Mucosa of descending colon (tissue), 3 donors: Measurements from ENCODE around the gene RAMP1. TPM values are rescaled to one million over a fixed set of nuclear protein-coding genes. Genes with fewer than 3 reads are reported as not detected.

Source experiments
- ATAC-seq: fragments of 200-7000 bp; cut with Tn5 transposase; one replicate; pipeline ENCODE4 v1.9.1; 2020; ENCODE audit warnings: mild to moderate bottlenecking, moderate library complexity
- DNase-seq, 3 donors: peaks; one replicate each; pipeline ENCODE4 v3.0.0-alpha.2; 2020
- H3K36me3 ChIP-seq: fragments of 200-600 bp; one replicate; pipeline ENCODE4 v1.8.0; 2021; ENCODE audit warnings: low read depth, mild to moderate bottlenecking
- H3K4me1 ChIP-seq: fragments of 200-600 bp; one replicate; pipeline ENCODE4 v1.8.0; 2021; ENCODE audit warnings: low read depth, mild to moderate bottlenecking
- H3K4me3 ChIP-seq: fragments of 200-600 bp; one replicate; pipeline ENCODE4 v1.8.0; 2021; ENCODE audit warnings: mild to moderate bottlenecking
- H3K9me3 ChIP-seq: fragments of 200-600 bp; one replicate; pipeline ENCODE4 v1.8.0; 2021; ENCODE audit warnings: mild to moderate bottlenecking
- CTCF ChIP-seq: fragments of 200-600 bp; IDR thresholded peaks from one replicate; pipeline ENCODE4 v1.8.0; 2022; ENCODE audit warnings: antibody characterized with exemption, mild to moderate bottlenecking
- intact Hi-C, 2 donors: fragments of 100-400 bp; cut with DNase I in 1 of 2; cut with micrococcal nuclease in 1 of 2; formaldehyde crosslinking; loops; one replicate each; pipeline versions ENCODE4 v1.11.0 to v1.11.1; 2022; cut with DNase I, micrococcal nuclease
- total RNA-seq, 3 donors: library from RNA; stranded (reverse); fragmentation: NEBNext Ultra II Directional in 2 of 3; extraction: Animal tissue kit (Norgen Biotek cat#: 25700) in 2 of 3; gene quantifications; one replicate each; pipeline versions ENCODE4 v1.2.1 to v1.2.4, GENCODE V29; 2021 to 2023
- donor health status: DM: no; HTN: no; CAD: no; lungs with moderate emphysema.
- donor health status: DM: no; HTN: no; CAD: no.
- donor health status: DM: no; HTN: yes; CAD: no.

The RAMP1 gene
- total RNA-seq, 3 donors from 2014 or later = 4.9 to 154 (median 10.9) TPM

DNA sequence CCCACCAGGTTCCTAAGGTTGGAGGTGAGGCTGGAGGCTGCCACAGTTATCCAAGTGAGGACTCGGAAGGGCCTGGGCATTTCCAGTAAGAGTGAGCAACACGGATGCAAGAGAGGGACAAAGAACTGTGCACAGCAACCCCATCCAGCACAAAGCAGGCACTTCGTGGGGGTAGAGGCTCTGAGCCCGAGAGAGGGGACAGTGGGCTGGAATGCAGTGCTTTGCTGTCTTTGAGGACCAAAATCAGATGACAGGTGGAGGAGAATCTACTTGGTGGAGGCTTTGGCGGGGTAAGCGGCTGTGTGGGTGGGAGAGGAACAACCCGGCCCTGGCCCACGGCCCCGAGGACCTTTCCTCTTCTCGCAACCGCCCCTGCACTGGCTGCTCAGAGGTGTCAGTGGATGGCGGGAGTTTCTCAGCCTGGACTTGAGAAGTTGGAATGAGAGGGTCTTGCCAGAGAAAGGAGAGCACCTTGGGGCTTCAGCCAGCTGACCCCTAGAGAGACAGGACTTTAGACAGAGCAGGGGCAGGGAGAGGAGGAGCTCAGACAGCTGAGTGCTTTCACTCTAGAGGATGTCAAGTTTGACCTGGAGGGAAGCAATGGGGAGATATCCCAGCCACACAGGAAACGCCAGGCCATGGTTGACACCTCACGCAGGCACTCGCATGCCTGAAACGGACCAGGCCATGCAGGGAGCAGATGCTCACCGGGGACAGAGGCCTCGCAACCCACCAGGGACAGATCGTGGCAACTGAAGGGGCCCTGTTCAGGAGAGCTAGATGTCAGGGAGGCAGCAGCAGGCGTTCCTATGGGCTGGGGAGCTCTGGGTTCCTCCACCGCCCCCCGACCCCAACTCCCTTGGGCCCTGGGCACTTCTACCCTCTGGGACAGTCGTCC lies 11.6 kb downstream of the RAMP1 start:
- intact Hi-C loops = no loop called here
- Histone ChIP-seq H3K4me3 (no peak overlapping the region), H3K36me3 (no peaks in the 10 kb centered on the region), H3K4me1 (no peaks in the 10 kb centered on the region), H3K9me3 (no peaks in the 10 kb centered on the region)
- ATAC-seq (no peak), DNase-seq (peak in 1 of 3 donors; percentile 31)
- TF ChIP-seq CTCF = no peak

GRCh38 chr2:237872178-237872887 lies 12.9 kb downstream of the RAMP1 start:
- intact Hi-C loops = no loop called here
- TF ChIP-seq CTCF = no peak
- no peaks in the 10 kb centered on the region for H3K9me3 ChIP-seq
- DNase-seq (peak in 1 of 3 donors; percentile 4), ATAC-seq (no peak)
- H3K4me3 ChIP-seq = no peak overlapping the region
- H3K4me1 ChIP-seq = no peaks in the 10 kb centered on the region
- H3K36me3 ChIP-seq = no peaks in the 10 kb centered on the region

- ATAC-seq (no peak), DNase-seq (peak in 1 of 3 donors; percentile 17)
- TF ChIP-seq CTCF = no peak
- no peak overlapping the region for H3K4me3 ChIP-seq
- H3K4me1 ChIP-seq = no peaks in the 10 kb centered on the region
- no peaks in the 10 kb centered on the region for H3K36me3 ChIP-seq
- no peaks in the 10 kb centered on the region for H3K9me3 ChIP-seq
- intact Hi-C loops = no loop called here
Observed at GRCh38 chr2:237873421-237873831, 14.0 kb downstream of the RAMP1 start.

DNA sequence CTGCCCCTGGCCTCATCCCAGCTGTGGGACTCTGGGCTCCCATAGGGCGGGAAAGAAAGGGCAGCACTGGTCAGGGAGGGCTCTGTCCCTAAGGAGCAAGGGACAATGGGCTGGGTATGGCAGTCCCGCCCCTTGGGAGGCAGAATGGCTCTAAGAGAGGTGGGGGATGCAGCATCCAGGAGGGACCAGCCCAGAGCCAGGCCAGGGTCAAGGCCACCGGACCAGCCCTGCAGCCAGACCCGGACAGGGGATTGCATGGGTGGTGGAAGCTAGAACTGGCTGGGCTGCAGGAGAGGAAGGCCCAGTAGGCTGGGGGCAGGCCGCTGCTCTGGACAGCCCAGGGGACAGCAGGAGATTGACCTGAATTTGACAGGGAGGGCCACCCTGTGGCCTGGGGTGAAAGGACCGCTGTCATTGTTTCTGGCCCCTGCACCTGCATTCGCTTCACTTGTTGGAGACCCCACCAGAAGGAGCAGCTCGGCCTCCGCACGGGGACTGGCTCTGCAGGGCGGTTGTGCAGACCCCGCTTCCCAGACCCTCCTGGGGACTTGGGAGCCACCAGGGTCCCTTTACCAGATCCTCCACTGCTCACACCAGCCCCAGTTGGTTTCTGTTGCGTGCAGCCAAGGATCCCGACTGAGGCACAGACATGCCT lies 14.6 kb downstream of the RAMP1 start:
- Histone ChIP-seq H3K9me3 (no peaks in the 10 kb centered on the region), H3K4me3 (no peak overlapping the region), H3K4me1 (no peaks in the 10 kb centered on the region), H3K36me3 (no peaks in the 10 kb centered on the region)
- TF ChIP-seq CTCF = no peak
- DNase-seq (peak in 1 of 3 donors; percentile 16), ATAC-seq (no peak)
- intact Hi-C loops = no loop called here

- DNase-seq (no peak), ATAC-seq (no peak)
- no peak for TF ChIP-seq CTCF
- intact Hi-C loops = no loop called here
- Histone ChIP-seq H3K9me3 (no peaks in the 10 kb centered on the region), H3K4me3 (no peak overlapping the region), H3K36me3 (no peaks in the 10 kb centered on the region), H3K4me1 (no peaks in the 10 kb centered on the region)
Observed at GRCh38 chr2:237874585-237875161, 15.2 kb downstream of the RAMP1 start.
